IMR-90 (cell line): ENCODE measurements around the gene SEC16A. TPM values are rescaled to one million over a fixed set of nuclear protein-coding genes. Genes with fewer than 3 reads are reported as not detected.
A peak's percentile ranks its signal among the peaks of the same experiment; 100 is the strongest.

Source experiments
- ATAC-seq: fragments of 200-7000 bp; cut with Tn5 transposase; 2 replicates; pipeline ENCODE4 v1.9.1; 2020; ENCODE audit warnings: low read depth, mild to moderate bottlenecking, moderate library complexity
- BruUV-seq: library from RNA; stranded (reverse); fragments of 400-500 nt; replicated peaks from 2 replicates; lab custom pipeline; 2021; lab: Mats Ljungman, UMichigan
- CTCF ChIA-PET: fragments of 300-600 bp; formaldehyde crosslinking; extraction: SDS; loops from one replicate; lab custom pipeline; 2021; ENCODE audit warnings: antibody characterized with exemption; lab: Yijun Ruan, JAX
- POLR2A ChIA-PET: fragments of 300-600 bp; sonication (Branson Sonifier 250); formaldehyde crosslinking; loops from one replicate; lab custom pipeline; 2022; ENCODE audit warnings: antibody characterized with exemption; ENCODE audit not compliant: unreplicated experiment; lab: Charles Lee
- DNase-seq: peaks from one replicate; pipeline ENCODE4 v3.0.0; 2013
- H2AFZ ChIP-seq: replicated peaks from 2 replicates; pipeline ENCODE3; 2013; ENCODE audit warnings: low read length, mild to moderate bottlenecking; ENCODE audit not compliant: poor library complexity
- H2AK5ac ChIP-seq: 2 replicates; pipeline ENCODE4 v1.6.1; 2013; ENCODE audit warnings: low read depth, low read length, inconsistent platforms
- H2AK9ac ChIP-seq: replicated peaks from 2 replicates; pipeline ENCODE3; 2013; ENCODE audit warnings: mild to moderate bottlenecking, low read depth, low read length, moderate library complexity; ENCODE audit not compliant: poor library complexity
- H2BK120ac ChIP-seq: 2 replicates; pipeline ENCODE4 v1.6.1; 2013; ENCODE audit warnings: low read depth, low read length, inconsistent platforms
- H2BK15ac ChIP-seq: 3 replicates; pipeline ENCODE4 v1.6.1; 2013; ENCODE audit warnings: low read depth, low read length, inconsistent platforms
- H2BK20ac ChIP-seq: 2 replicates; pipeline ENCODE4 v1.6.1; 2013; ENCODE audit warnings: low read depth, mild to moderate bottlenecking, inconsistent platforms, low read length, moderate library complexity
- H2BK5ac ChIP-seq: 2 replicates; pipeline ENCODE4 v1.6.1; 2013; ENCODE audit warnings: mild to moderate bottlenecking, low read depth, low read length, inconsistent platforms; ENCODE audit not compliant: poor library complexity, severe bottlenecking
- H3K14ac ChIP-seq: replicated peaks from 2 replicates; pipeline ENCODE4 v1.6.1; 2013; ENCODE audit warnings: low read depth, low read length, inconsistent platforms
- H3K18ac ChIP-seq: 2 replicates; pipeline ENCODE4 v1.6.1; 2013; ENCODE audit warnings: low read depth, low read length, control low read depth
- H3K23ac ChIP-seq: 2 replicates; pipeline ENCODE4 v1.6.1; 2013; ENCODE audit warnings: low read depth, low read length, inconsistent platforms
- H3K27ac ChIP-seq: 2 replicates; pipeline ENCODE4 v1.5.1; 2013; ENCODE audit warnings: mild to moderate bottlenecking, control low read depth, low read length; ENCODE audit not compliant: insufficient read depth
- H3K27me3 ChIP-seq: 2 replicates; pipeline ENCODE4 v1.6.1; 2013; ENCODE audit warnings: low read length; ENCODE audit not compliant: control insufficient read depth, insufficient read depth
- H3K36me3 ChIP-seq: 2 replicates; pipeline ENCODE4 v1.6.1; 2013; ENCODE audit warnings: low read length, mixed read lengths; ENCODE audit not compliant: control insufficient read depth, insufficient read depth
- H3K4ac ChIP-seq: 2 replicates; pipeline ENCODE4 v1.6.1; 2013; ENCODE audit warnings: low read depth, low read length, inconsistent platforms
- H3K4me1 ChIP-seq: 2 replicates; pipeline ENCODE4 v1.6.1; 2013; ENCODE audit warnings: low read length, mixed read lengths; ENCODE audit not compliant: control insufficient read depth, insufficient read depth
- H3K4me2 ChIP-seq: 2 replicates; pipeline ENCODE4 v1.6.1; 2013; ENCODE audit warnings: low read depth, mild to moderate bottlenecking, control low read depth, low read length, moderate library complexity
- H3K4me3 ChIP-seq: 2 replicates; pipeline ENCODE4 v1.5.1; 2013; ENCODE audit warnings: low read depth, mild to moderate bottlenecking, control low read depth, low read length, moderate library complexity; ENCODE audit not compliant: insufficient read depth
- H3K56ac ChIP-seq: 2 replicates; pipeline ENCODE4 v1.6.1; 2013; ENCODE audit warnings: low read length, inconsistent platforms; ENCODE audit not compliant: insufficient read depth; ENCODE audit errors: extremely low read depth
- H3K79me1 ChIP-seq, 2 experiments: 2 replicates each; pipeline ENCODE4 v1.6.1; 2013; ENCODE audit warnings: low read length in 2 of 2, inconsistent platforms in 1 of 2, low read depth in 1 of 2
- H3K9ac ChIP-seq: 2 replicates; pipeline ENCODE4 v1.6.1; 2013; ENCODE audit warnings: low read depth, low read length, control low read depth
- H3K9me1 ChIP-seq: 2 replicates; pipeline ENCODE4 v1.6.1; 2013; ENCODE audit warnings: low read length, inconsistent platforms; ENCODE audit not compliant: insufficient read depth
- H3K9me3 ChIP-seq: 2 replicates; pipeline ENCODE4 v1.6.1; 2013; ENCODE audit warnings: low read length; ENCODE audit not compliant: control insufficient read depth, insufficient read depth
- H4K20me1 ChIP-seq: 2 replicates; pipeline ENCODE4 v1.6.1; 2013; ENCODE audit warnings: low read length, inconsistent platforms; ENCODE audit not compliant: insufficient read depth
- H4K5ac ChIP-seq: 2 replicates; pipeline ENCODE4 v1.6.1; 2013; ENCODE audit warnings: mild to moderate bottlenecking, low read depth, low read length, control low read depth
- H4K8ac ChIP-seq, 2 experiments: 2 replicates each; pipeline ENCODE4 v1.6.1; 2013; ENCODE audit warnings: low read depth in 2 of 2, low read length in 2 of 2, control low read depth in 1 of 2, inconsistent platforms in 1 of 2
- H4K91ac ChIP-seq: 2 replicates; pipeline ENCODE4 v1.6.1; 2013; ENCODE audit warnings: low read depth, low read length, inconsistent platforms; ENCODE audit not compliant: insufficient read depth
- CHD1 ChIP-seq: IDR thresholded peaks from 2 replicates; pipeline ENCODE4 v1.6.1; 2012; ENCODE audit warnings: low read depth, low read length, improper control_type of control experiment
- FOS ChIP-seq: fragments of 150-350 bp; IDR thresholded peaks from 2 replicates; pipeline ENCODE4 v1.6.1; 2016; ENCODE audit warnings: low read depth, low read length
- MAZ ChIP-seq: IDR thresholded peaks from 2 replicates; pipeline ENCODE4 v1.6.1; 2012; ENCODE audit warnings: low read depth, mild to moderate bottlenecking, low read length, improper control_type of control experiment, moderate library complexity, borderline replicate concordance
- POLR2A ChIP-seq: IDR thresholded peaks from 2 replicates; pipeline ENCODE4 v1.6.1; 2012; ENCODE audit warnings: mild to moderate bottlenecking, low read depth, low read length
- RAD21 ChIP-seq: IDR thresholded peaks from 2 replicates; pipeline ENCODE4 v1.6.1; 2012; ENCODE audit warnings: low read length, improper control_type of control experiment
- SMC3 ChIP-seq: fragments of 150-350 bp; IDR thresholded peaks from 2 replicates; pipeline ENCODE4 v1.6.1; 2016; ENCODE audit warnings: low read depth, mild to moderate bottlenecking, antibody characterized with exemption, low read length, moderate library complexity
- WGBS, 2 experiments: methylation state at CpG; one replicate each; pipeline versions ENCODE4 v1.1.5 to v1.1.7; 2013; ENCODE audit warnings: missing lambda C conversion rate in 2 of 2; ENCODE audit not compliant: insufficient read length in 1 of 2; ENCODE audit errors: extremely low coverage in 2 of 2; 5-methylcytosine and 5-hydroxymethylcytosine counted together
- dilution Hi-C: fragments of 300-500 bp; cut with HindIII; formaldehyde crosslinking; loops from one replicate; pipeline ENCODE4 v1.14.3; 2018; ENCODE audit warnings: low sequenced_read_pairs; ENCODE audit not compliant: unreplicated experiment
- in situ Hi-C: fragments of 300-500 bp; cut with MboI; formaldehyde crosslinking; loops from 3 replicates; pipeline ENCODE4 v1.14.3; 2019; ENCODE audit warnings: low sequenced_read_pairs, inconsistent platforms, mixed read lengths
- intact Hi-C: fragments of 100-400 bp; cut with micrococcal nuclease; formaldehyde crosslinking; loops from 2 replicates; pipeline ENCODE4 v1.10.0; 2022
- polyA plus RNA-seq, 3 experiments: library from polyadenylated mRNA; depleted of rRNA; stranded (reverse); fragments of >200 nt; gene quantifications; 2 replicates each; pipeline ENCODE4 v1.2.3, GENCODE V29; 2012; ENCODE audit warnings: low replicate concordance in 1 of 3
- total RNA-seq: library from RNA; depleted of rRNA; stranded (reverse); fragments of >200 nt; gene quantifications from 2 replicates; pipeline ENCODE4 v1.2.3, GENCODE V29; 2012
- TF ChIP-seq, protein P1 (sequence below): fragments of 150-350 bp; IDR thresholded peaks from 2 replicates; pipeline ENCODE4 v1.6.1; 2016; ENCODE audit warnings: low read depth, mild to moderate bottlenecking, low read length, moderate library complexity, borderline replicate concordance
- TF ChIP-seq, protein P2 (sequence below): conservative IDR thresholded peaks from 2 replicates; pipeline ENCODE4 v1.5.1; 2012; ENCODE audit warnings: mild to moderate bottlenecking, low read depth, low read length, improper control_type of control experiment

SEC16A gene
- total and polyA plus RNA-seq, 2 of the 4 experiments (the other 2 are of a cell fraction), result 12.2 to 48.1 TPM

DNA sequence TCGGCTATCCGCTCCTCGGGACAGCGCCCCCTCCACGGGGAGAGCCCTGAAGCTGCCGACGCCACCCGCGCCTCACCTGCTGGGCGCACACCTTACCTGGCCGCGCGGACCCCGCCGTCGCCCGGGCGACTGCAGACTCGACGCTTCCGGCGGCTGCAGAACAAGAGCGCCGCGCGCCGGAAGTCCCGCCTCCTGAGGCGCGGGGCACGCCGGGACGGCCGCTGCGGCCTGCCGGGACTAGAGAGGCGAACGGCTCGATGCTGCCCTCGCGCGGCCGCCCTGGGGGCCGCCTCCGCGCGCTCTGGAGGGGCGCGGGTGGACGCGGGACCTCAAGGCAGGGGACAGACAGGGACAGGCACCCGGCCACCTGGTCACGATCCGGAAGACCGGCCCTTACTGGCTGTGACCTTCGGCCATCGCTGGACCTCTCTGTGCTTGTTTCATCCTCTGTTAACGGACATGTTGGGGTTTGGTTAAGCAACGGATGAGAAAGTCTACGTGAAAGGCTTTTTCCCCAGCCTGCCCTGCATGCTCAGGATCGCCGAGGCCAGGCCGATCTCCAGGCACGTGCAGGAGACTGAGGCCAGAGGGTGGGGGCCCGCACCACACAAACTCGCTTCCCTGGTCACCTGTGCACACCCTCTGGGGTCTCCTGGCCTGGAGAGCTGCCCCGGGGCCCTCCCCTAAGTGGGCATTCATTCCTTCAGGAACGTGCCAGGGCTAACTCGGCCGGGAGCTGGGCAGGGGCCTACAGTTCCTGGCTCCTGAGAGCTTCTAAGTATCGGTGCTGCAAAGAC lies 82.6 kb downstream of the SEC16A start, which contains the start of gene SNAPC4:
SNAPC4 (minus strand) TSS at position 133 of the 797 bp plus-strand sequence. CDS start 1,742 bp downstream, outside the sequence.
- CTCF ChIA-PET, result no interaction called here
- intact Hi-C loops, result loop anchor here (1.0 to 5.0 kb wide), 2 partner anchors 73 to 88 kb away; partner anchors contain the start of gene GPSM1

More for the DNA sequence above, 82.6 kb downstream of the SEC16A start, which contains the start of gene SNAPC4:
- Histone ChIP-seq H2AK9ac (peak within 1 kb of the TSS; percentile 95), H3K18ac (no peak within 1 kb of the TSS), H2BK15ac (no peak within 1 kb of the TSS), H3K9me3 (no peaks in the 10 kb centered on the region), H4K91ac (peak within 1 kb of the TSS; percentile 87), H3K14ac (peak within 1 kb of the TSS; percentile 86), H3K27me3 (no peaks in the 10 kb centered on the region), H3K4ac (peak within 1 kb of the TSS; percentile 84), H2AFZ (peak within 1 kb of the TSS; percentile 98), H4K5ac (peak within 1 kb of the TSS; percentile 96), H3K56ac (no peak within 1 kb of the TSS), H2BK5ac (no peak within 1 kb of the TSS), H2BK120ac (peak within 1 kb of the TSS; percentile 24; the same call in 1 of the 2 replicates), H3K79me1 (peaks cover 20 to 30% of the 10 kb centered on the region in 2 experiments), H2AK5ac (peak within 1 kb of the TSS; percentile 96), H3K4me1 (peaks cover 9% of the 10 kb centered on the region), H3K4me3 (peak within 1 kb of the TSS; percentile 76), H3K4me2 (peak within 1 kb of the TSS; percentile 100), H3K27ac (peak within 1 kb of the TSS; percentile 74), H4K8ac (peak within 1 kb of the TSS; percentile 92 to 100), H4K20me1 (peaks cover 16% of the 10 kb centered on the region; the same call in 1 of the 2 replicates), H2BK20ac (no peak within 1 kb of the TSS), H3K23ac (peak within 1 kb of the TSS; percentile 90), H3K9me1 (no peaks in the 10 kb centered on the region), H3K9ac (peak within 1 kb of the TSS; percentile 86), H3K36me3 (peaks cover 46% of the 10 kb centered on the region)
- TF ChIP-seq FOS (no peak), SMC3 (peak; percentile 66), CHD1 (no peak), POLR2A (peak; percentile 71), RAD21 (peak; percentile 78), MAZ (peak; percentile 52; the same call in 1 of the 2 replicates)
- TF ChIP-seq, protein P1, sequence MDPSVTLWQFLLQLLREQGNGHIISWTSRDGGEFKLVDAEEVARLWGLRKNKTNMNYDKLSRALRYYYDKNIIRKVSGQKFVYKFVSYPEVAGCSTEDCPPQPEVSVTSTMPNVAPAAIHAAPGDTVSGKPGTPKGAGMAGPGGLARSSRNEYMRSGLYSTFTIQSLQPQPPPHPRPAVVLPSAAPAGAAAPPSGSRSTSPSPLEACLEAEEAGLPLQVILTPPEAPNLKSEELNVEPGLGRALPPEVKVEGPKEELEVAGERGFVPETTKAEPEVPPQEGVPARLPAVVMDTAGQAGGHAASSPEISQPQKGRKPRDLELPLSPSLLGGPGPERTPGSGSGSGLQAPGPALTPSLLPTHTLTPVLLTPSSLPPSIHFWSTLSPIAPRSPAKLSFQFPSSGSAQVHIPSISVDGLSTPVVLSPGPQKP, result no peak
- TF ChIP-seq, protein P2, sequence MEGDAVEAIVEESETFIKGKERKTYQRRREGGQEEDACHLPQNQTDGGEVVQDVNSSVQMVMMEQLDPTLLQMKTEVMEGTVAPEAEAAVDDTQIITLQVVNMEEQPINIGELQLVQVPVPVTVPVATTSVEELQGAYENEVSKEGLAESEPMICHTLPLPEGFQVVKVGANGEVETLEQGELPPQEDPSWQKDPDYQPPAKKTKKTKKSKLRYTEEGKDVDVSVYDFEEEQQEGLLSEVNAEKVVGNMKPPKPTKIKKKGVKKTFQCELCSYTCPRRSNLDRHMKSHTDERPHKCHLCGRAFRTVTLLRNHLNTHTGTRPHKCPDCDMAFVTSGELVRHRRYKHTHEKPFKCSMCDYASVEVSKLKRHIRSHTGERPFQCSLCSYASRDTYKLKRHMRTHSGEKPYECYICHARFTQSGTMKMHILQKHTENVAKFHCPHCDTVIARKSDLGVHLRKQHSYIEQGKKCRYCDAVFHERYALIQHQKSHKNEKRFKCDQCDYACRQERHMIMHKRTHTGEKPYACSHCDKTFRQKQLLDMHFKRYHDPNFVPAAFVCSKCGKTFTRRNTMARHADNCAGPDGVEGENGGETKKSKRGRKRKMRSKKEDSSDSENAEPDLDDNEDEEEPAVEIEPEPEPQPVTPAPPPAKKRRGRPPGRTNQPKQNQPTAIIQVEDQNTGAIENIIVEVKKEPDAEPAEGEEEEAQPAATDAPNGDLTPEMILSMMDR, result peak; percentile 94
- ATAC-seq (peak; percentile 96), DNase-seq (peak; percentile 78)
- dilution Hi-C loops, result no loop called here
- no TSS peak for BruUV-seq
- 10% methylated on average over 44 of the region's 71 CpGs; no CpG with 5 or more reads in 1 of the 2 experiments for WGBS, 2 experiments
- POLR2A ChIA-PET, result no interaction called here
- in situ Hi-C loops, result loop anchor here (5.0 kb wide), 1 partner anchor 78 kb away; no protein-coding TSS in a partner anchor
